ENCODE results near the gene AOAH. TPM values are rescaled to one million over a fixed set of nuclear protein-coding genes. Genes with fewer than 3 reads are reported as not detected.

AOAH gene
- total and polyA plus RNA-seq, 7 donors, result 3.8 to 61.3 (median 16.2) TPM

- no peak overlapping the region for H3K27ac ChIP-seq
- H3K9me3 ChIP-seq, result no peaks in the 10 kb centered on the region
- H3K36me3 ChIP-seq, result no peaks in the 10 kb centered on the region
- no peaks in the 10 kb centered on the region for H3K27me3 ChIP-seq
- H3K4me3 ChIP-seq, result no peak overlapping the region
- 82 to 96% methylated on average over 1 of the region's 1 CpG for WGBS, 2 donors
- TF ChIP-seq CTCF (IDR thresholded peaks at IDR 0.05), result no peak
- TF ChIP-seq POLR2A (IDR thresholded peaks at IDR 0.05), result no peak
- TF ChIP-seq EP300 (IDR thresholded peaks at IDR 0.05), result no peak
- no peak for TF ChIP-seq POLR2AphosphoS5 (IDR thresholded peaks at IDR 0.05)
- H3K4me1 ChIP-seq, result no peaks in the 10 kb centered on the region
- no peak for DNase-seq
- intact Hi-C loops (cut with DNase I), result no loop called here
Observed at GRCh38 chr7:36758879-36759278, 34.6 kb upstream of the AOAH start.

GRCh38 chr7:36755484-36755883 is 31.2 kb upstream of the AOAH start:
- H3K9me3 ChIP-seq, result no peaks in the 10 kb centered on the region
- no peaks in the 10 kb centered on the region for H3K36me3 ChIP-seq
- no peaks in the 10 kb centered on the region for H3K27me3 ChIP-seq
- intact Hi-C loops (cut with DNase I), result no loop called here
- no peak overlapping the region for H3K4me3 ChIP-seq
- DNase-seq, result no peak
- no peak overlapping the region for H3K27ac ChIP-seq
- H3K4me1 ChIP-seq, result no peaks in the 10 kb centered on the region
- TF ChIP-seq POLR2A (IDR thresholded peaks at IDR 0.05) (no peak), EP300 (IDR thresholded peaks at IDR 0.05) (no peak), CTCF (IDR thresholded peaks at IDR 0.05) (no peak), POLR2AphosphoS5 (IDR thresholded peaks at IDR 0.05) (no peak)
- WGBS, 2 donors, result 73 to 77% methylated on average over 8 of the region's 8 CpGs

GRCh38 chr7:36752026-36752711 is 27.9 kb upstream of the AOAH start:
- Histone ChIP-seq H3K27ac (no peak overlapping the region), H3K4me1 (no peaks in the 10 kb centered on the region), H3K9me3 (no peaks in the 10 kb centered on the region), H3K4me3 (no peak overlapping the region), H3K27me3 (no peaks in the 10 kb centered on the region), H3K36me3 (no peaks in the 10 kb centered on the region)
- WGBS, 2 donors, result 95 to 96% methylated on average over 2 of the region's 2 CpGs
- DNase-seq, result no peak
- no peak for TF ChIP-seq POLR2AphosphoS5 (IDR thresholded peaks at IDR 0.05)
- no peak for TF ChIP-seq POLR2A (IDR thresholded peaks at IDR 0.05)
- intact Hi-C loops (cut with DNase I), result no loop called here

GRCh38 chr7:36750451-36750850 is 26.2 kb upstream of the AOAH start:
- Histone ChIP-seq H3K4me3 (no peak overlapping the region), H3K27me3 (no peaks in the 10 kb centered on the region), H3K36me3 (no peaks in the 10 kb centered on the region), H3K4me1 (no peaks in the 10 kb centered on the region), H3K9me3 (no peaks in the 10 kb centered on the region), H3K27ac (no peak overlapping the region)
- no peak for DNase-seq
- intact Hi-C loops (cut with DNase I), result no loop called here
- WGBS, 2 donors, result 73 to 79% methylated on average over 5 of the region's 5 CpGs
- no peak for TF ChIP-seq CTCF (IDR thresholded peaks at IDR 0.05)
- TF ChIP-seq POLR2A (IDR thresholded peaks at IDR 0.05), result no peak
- TF ChIP-seq EP300 (IDR thresholded peaks at IDR 0.05), result no peak
- no peak for TF ChIP-seq POLR2AphosphoS5 (IDR thresholded peaks at IDR 0.05)

DNA sequence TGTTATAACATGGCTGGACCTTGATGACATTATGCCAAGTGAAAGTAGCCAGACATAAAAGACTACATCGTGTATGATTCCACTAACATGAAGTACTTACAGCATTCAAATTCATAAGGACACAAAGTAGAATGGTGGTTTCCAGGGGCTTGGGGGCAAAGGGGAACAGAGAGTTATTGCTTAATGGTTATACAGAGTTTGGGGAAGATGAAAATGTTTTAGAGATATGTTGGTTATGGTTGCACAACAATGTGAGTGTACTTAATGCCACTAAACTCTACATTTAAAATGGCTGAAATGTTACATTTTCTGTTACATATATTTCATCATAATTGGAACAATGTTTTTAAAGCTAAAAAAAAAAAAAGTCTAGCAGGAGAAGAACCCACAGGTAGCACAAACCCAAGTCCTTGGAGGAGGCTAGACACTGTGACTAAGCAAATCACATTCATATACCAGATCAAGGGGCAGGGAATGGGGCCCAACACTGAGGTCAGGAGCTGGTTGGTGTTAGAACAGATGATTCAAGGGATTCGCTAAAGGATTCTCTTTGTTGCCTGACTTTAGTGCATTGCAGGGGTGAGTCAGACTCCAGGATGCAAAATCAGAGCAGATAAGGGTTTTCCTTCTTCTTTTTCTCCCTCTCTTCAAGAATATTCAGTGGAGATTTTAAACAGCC is 25.1 kb upstream of the AOAH start:
- 76 to 84% methylated on average over 2 of the region's 2 CpGs for WGBS, 2 donors
- intact Hi-C loops (cut with DNase I), result no loop called here
- no peaks in the 10 kb centered on the region for H3K36me3 ChIP-seq

More for the DNA sequence above, 25.1 kb upstream of the AOAH start:
- Histone ChIP-seq H3K9me3 (no peaks in the 10 kb centered on the region), H3K27me3 (no peaks in the 10 kb centered on the region), H3K4me1 (no peaks in the 10 kb centered on the region), H3K4me3 (no peak overlapping the region), H3K27ac (no peak overlapping the region)
- no peak for DNase-seq
- TF ChIP-seq POLR2A (IDR thresholded peaks at IDR 0.05), result no peak
- TF ChIP-seq EP300 (IDR thresholded peaks at IDR 0.05), result no peak
- TF ChIP-seq CTCF (IDR thresholded peaks at IDR 0.05), result no peak

Measured in sigmoid colon (tissue), 7 donors.